PC-3 (cell line): ENCODE data around the gene PPIE. TPM values are rescaled to one million over a fixed set of nuclear protein-coding genes. Genes with fewer than 3 reads are reported as not detected.

Source experiments
- ATAC-seq: fragments of 200-7000 bp; cut with Tn5 transposase; 2 replicates; pipeline ENCODE4 v1.9.1; 2020; ENCODE audit warnings: mild to moderate bottlenecking, moderate library complexity
- BruUV-seq: library from RNA; stranded (reverse); fragments of 400-500 nt; replicated peaks from 2 replicates; lab custom pipeline; 2021; lab: Mats Ljungman, UMichigan
- CTCF ChIA-PET: fragments of 300-600 bp; sonication (Branson Sonifier 250); formaldehyde crosslinking; loops from one replicate; lab custom pipeline; 2022; ENCODE audit warnings: antibody characterized with exemption; lab: Charles Lee
- POLR2A ChIA-PET: fragments of 300-600 bp; sonication (Branson Sonifier 250); formaldehyde crosslinking; loops from one replicate; lab custom pipeline; 2022; ENCODE audit warnings: antibody characterized with exemption; ENCODE audit not compliant: unreplicated experiment; lab: Charles Lee
- DNase-seq: peaks from one replicate; pipeline ENCODE4 v3.0.0-alpha.2; 2015
- H2AFZ ChIP-seq: fragments of 300-600 bp; sonication (generic); 2 replicates; pipeline ENCODE4 v1.6.0; 2016; ENCODE audit warnings: antibody characterized with exemption, low read length
- H3F3A ChIP-seq: fragments of 300-600 bp; sonication (generic); one replicate; pipeline ENCODE4 v1.6.0; 2017; ENCODE audit warnings: antibody characterized with exemption, low read length, control low read depth, mild to moderate bottlenecking; ENCODE audit not compliant: unreplicated experiment
- H3K27ac ChIP-seq: fragments of 300-600 bp; sonication (generic); 2 replicates; pipeline ENCODE4 v1.5.1; 2016; ENCODE audit warnings: mild to moderate bottlenecking, low read length
- H3K27me3 ChIP-seq: fragments of 300-600 bp; sonication (generic); 2 replicates; pipeline ENCODE4 v1.6.1; 2016; ENCODE audit warnings: low read length, mixed read lengths
- H3K36me3 ChIP-seq: fragments of 300-600 bp; sonication (generic); 2 replicates; pipeline ENCODE4 v1.6.1; 2016; ENCODE audit warnings: low read depth, mixed run types, low read length, mixed read lengths
- H3K4me1 ChIP-seq: fragments of 300-600 bp; sonication (generic); 2 replicates; pipeline ENCODE4 v1.5.1; 2016; ENCODE audit warnings: low read length; ENCODE audit not compliant: insufficient read depth
- H3K4me2 ChIP-seq: fragments of 300-600 bp; sonication (generic); 2 replicates; pipeline ENCODE4 v1.6.0; 2016; ENCODE audit warnings: low read length
- H3K4me3 ChIP-seq: fragments of 300-600 bp; sonication (generic); 2 replicates; pipeline ENCODE4 v1.5.1; 2016; ENCODE audit warnings: mild to moderate bottlenecking, low read length, mixed read lengths
- H3K79me2 ChIP-seq: fragments of 300-600 bp; sonication (generic); 2 replicates; pipeline ENCODE4 v1.6.1; 2017; ENCODE audit warnings: low read length, mixed read lengths
- H3K9ac ChIP-seq: fragments of 300-600 bp; sonication (generic); 2 replicates; pipeline ENCODE4 v1.6.0; 2016; ENCODE audit warnings: mild to moderate bottlenecking, low read length
- H3K9me2 ChIP-seq: fragments of 300-600 bp; sonication (generic); replicated peaks from 2 replicates; pipeline ENCODE4 v1.6.1; 2016; ENCODE audit warnings: mixed run types, low read length, mixed read lengths
- H3K9me3 ChIP-seq: fragments of 300-600 bp; sonication (generic); 2 replicates; pipeline ENCODE4 v1.6.1; 2016; ENCODE audit warnings: low read length, mixed read lengths
- H4K20me1 ChIP-seq: fragments of 300-600 bp; sonication (generic); 2 replicates; pipeline ENCODE4 v1.6.1; 2016; ENCODE audit warnings: low read length, mixed read lengths
- EZH2 ChIP-seq: fragments of 300-600 bp; sonication (generic); IDR thresholded peaks from one replicate; pipeline ENCODE4 v1.6.1; 2017; ENCODE audit warnings: antibody characterized with exemption, mild to moderate bottlenecking, low read length; ENCODE audit not compliant: unreplicated experiment
- EZH2phosphoT487 ChIP-seq: fragments of 300-600 bp; sonication (generic); IDR thresholded peaks from 2 replicates; pipeline ENCODE4 v1.6.1; 2018; ENCODE audit warnings: mild to moderate bottlenecking, antibody characterized with exemption, low read length, borderline replicate concordance
- intact Hi-C: fragments of 100-400 bp; cut with micrococcal nuclease; formaldehyde crosslinking; loops from 2 replicates; pipeline ENCODE4 v1.9.0; 2023
- total RNA-seq: library from RNA; depleted of rRNA; stranded (reverse); fragments of >200 nt; gene quantifications from 2 replicates; pipeline ENCODE4 v1.2.3, GENCODE V29; 2014
- TF ChIP-seq, protein P1 (sequence below): fragments of 300-600 bp; sonication (generic); conservative IDR thresholded peaks from 2 replicates; pipeline ENCODE4 v1.5.1; 2017; ENCODE audit warnings: antibody characterized with exemption, low read depth, mild to moderate bottlenecking, low read length

Gene PPIE
- total RNA-seq, 1 experiment from 2014 or later = 53.6 TPM

- DNase-seq = no peak
- no peak overlapping the region for H3K4me3 ChIP-seq
- no peak overlapping the region for H3K4me2 ChIP-seq
- H3K9ac ChIP-seq = no peak overlapping the region
- no peaks in the 10 kb centered on the region for H3K79me2 ChIP-seq
- H3K36me3 ChIP-seq = peaks cover 62% of the 10 kb centered on the region
- no peak for ATAC-seq
- ChIA-PET POLR2A (no interaction called here), CTCF (no interaction called here)
- intact Hi-C loops = no loop called here
- H3K27me3 ChIP-seq = no peaks in the 10 kb centered on the region
- no peaks in the 10 kb centered on the region for H3K9me2 ChIP-seq
- H3K9me3 ChIP-seq = no peaks in the 10 kb centered on the region
- no TSS peak for BruUV-seq
- H2AFZ ChIP-seq = no peak overlapping the region
- H3F3A ChIP-seq = no peaks in the 10 kb centered on the region
- no peaks in the 10 kb centered on the region for H3K4me1 ChIP-seq
- H4K20me1 ChIP-seq = no peaks in the 10 kb centered on the region
- H3K27ac ChIP-seq = no peak overlapping the region
- no peak for TF ChIP-seq EZH2
- TF ChIP-seq, protein P1, sequence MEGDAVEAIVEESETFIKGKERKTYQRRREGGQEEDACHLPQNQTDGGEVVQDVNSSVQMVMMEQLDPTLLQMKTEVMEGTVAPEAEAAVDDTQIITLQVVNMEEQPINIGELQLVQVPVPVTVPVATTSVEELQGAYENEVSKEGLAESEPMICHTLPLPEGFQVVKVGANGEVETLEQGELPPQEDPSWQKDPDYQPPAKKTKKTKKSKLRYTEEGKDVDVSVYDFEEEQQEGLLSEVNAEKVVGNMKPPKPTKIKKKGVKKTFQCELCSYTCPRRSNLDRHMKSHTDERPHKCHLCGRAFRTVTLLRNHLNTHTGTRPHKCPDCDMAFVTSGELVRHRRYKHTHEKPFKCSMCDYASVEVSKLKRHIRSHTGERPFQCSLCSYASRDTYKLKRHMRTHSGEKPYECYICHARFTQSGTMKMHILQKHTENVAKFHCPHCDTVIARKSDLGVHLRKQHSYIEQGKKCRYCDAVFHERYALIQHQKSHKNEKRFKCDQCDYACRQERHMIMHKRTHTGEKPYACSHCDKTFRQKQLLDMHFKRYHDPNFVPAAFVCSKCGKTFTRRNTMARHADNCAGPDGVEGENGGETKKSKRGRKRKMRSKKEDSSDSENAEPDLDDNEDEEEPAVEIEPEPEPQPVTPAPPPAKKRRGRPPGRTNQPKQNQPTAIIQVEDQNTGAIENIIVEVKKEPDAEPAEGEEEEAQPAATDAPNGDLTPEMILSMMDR = no peak
- TF ChIP-seq EZH2phosphoT487 = no peak
Measured at GRCh38 chr1:39754906-39755504, 16.3 kb downstream of the PPIE start.

- BruUV-seq = no TSS peak
- Histone ChIP-seq H3K4me2 (no peak overlapping the region), H2AFZ (no peak overlapping the region), H3K36me3 (peaks cover 51% of the 10 kb centered on the region), H3K9me3 (no peaks in the 10 kb centered on the region), H3K27ac (no peak overlapping the region), H3K9me2 (no peaks in the 10 kb centered on the region), H3K9ac (no peak overlapping the region), H4K20me1 (no peaks in the 10 kb centered on the region), H3K79me2 (no peaks in the 10 kb centered on the region), H3K4me3 (no peak overlapping the region), H3K27me3 (no peaks in the 10 kb centered on the region), H3K4me1 (no peaks in the 10 kb centered on the region), H3F3A (no peaks in the 10 kb centered on the region)
- POLR2A ChIA-PET = no interaction called here
- no peak for ATAC-seq
- CTCF ChIA-PET = no interaction called here
- no peak for DNase-seq
- intact Hi-C loops = no loop called here
- TF ChIP-seq EZH2 (no peak), EZH2phosphoT487 (no peak)
- TF ChIP-seq, protein P1 = no peak
Measured at GRCh38 chr1:39755965-39756659, 17.4 kb downstream of the PPIE start.

GRCh38 chr1:39757501-39757900 is 18.8 kb downstream of the PPIE start:
- DNase-seq (no peak), ATAC-seq (no peak)
- no peaks in the 10 kb centered on the region for H3K79me2 ChIP-seq
- H3K4me3 ChIP-seq = no peak overlapping the region
- no peaks in the 10 kb centered on the region for H3K27me3 ChIP-seq
- H3F3A ChIP-seq = no peaks in the 10 kb centered on the region
- intact Hi-C loops = no loop called here
- CTCF ChIA-PET = no interaction called here
- BruUV-seq = no TSS peak
- no peaks in the 10 kb centered on the region for H4K20me1 ChIP-seq
- no peaks in the 10 kb centered on the region for H3K4me1 ChIP-seq
- H3K4me2 ChIP-seq = no peak overlapping the region
- no peaks in the 10 kb centered on the region for H3K9me2 ChIP-seq
- H3K9ac ChIP-seq = no peak overlapping the region
- no peak overlapping the region for H2AFZ ChIP-seq
- no peaks in the 10 kb centered on the region for H3K9me3 ChIP-seq
- H3K36me3 ChIP-seq = peaks cover 38% of the 10 kb centered on the region
- H3K27ac ChIP-seq = no peak overlapping the region
- POLR2A ChIA-PET = no interaction called here
- no peak for TF ChIP-seq EZH2
- TF ChIP-seq, protein P1 = no peak
- TF ChIP-seq EZH2phosphoT487 = no peak
